Measurements from ENCODE around the gene RAE1. TPM values are rescaled to one million over a fixed set of nuclear protein-coding genes. Genes with fewer than 3 reads are reported as not detected.

RAE1 gene
- total and polyA plus RNA-seq, 2 experiments from 2014 or later, result 35.4 to 43.3 TPM

DNA sequence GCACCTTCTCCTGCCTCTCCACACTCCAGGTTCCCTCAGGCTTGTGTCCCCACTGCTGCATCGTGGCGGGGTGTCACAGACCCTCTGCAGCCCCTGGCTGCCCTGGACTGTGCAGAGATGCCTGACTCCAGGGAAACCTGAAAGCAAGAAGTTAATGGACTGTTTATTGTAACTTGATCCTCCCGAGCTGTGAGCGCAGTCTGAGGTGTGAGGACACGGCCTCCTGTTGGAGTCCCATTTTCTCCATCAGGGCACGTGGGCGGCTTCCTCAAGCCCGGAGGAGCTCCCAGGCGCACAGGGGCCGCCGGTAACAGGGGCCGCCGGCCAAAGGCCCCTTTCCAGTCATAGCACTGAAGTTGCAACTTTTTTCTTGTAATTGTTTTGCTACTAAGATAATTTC is 57.1 kb downstream of the RAE1 start (continued):
- TF ChIP-seq, protein P1, sequence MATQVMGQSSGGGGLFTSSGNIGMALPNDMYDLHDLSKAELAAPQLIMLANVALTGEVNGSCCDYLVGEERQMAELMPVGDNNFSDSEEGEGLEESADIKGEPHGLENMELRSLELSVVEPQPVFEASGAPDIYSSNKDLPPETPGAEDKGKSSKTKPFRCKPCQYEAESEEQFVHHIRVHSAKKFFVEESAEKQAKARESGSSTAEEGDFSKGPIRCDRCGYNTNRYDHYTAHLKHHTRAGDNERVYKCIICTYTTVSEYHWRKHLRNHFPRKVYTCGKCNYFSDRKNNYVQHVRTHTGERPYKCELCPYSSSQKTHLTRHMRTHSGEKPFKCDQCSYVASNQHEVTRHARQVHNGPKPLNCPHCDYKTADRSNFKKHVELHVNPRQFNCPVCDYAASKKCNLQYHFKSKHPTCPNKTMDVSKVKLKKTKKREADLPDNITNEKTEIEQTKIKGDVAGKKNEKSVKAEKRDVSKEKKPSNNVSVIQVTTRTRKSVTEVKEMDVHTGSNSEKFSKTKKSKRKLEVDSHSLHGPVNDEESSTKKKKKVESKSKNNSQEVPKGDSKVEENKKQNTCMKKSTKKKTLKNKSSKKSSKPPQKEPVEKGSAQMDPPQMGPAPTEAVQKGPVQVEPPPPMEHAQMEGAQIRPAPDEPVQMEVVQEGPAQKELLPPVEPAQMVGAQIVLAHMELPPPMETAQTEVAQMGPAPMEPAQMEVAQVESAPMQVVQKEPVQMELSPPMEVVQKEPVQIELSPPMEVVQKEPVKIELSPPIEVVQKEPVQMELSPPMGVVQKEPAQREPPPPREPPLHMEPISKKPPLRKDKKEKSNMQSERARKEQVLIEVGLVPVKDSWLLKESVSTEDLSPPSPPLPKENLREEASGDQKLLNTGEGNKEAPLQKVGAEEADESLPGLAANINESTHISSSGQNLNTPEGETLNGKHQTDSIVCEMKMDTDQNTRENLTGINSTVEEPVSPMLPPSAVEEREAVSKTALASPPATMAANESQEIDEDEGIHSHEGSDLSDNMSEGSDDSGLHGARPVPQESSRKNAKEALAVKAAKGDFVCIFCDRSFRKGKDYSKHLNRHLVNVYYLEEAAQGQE (IDR thresholded peaks at IDR 0.05; ENCODE audit: unreplicated experiment), result no peak
- no peak for TF ChIP-seq ZNF331 (CRISPR knock-in tag; IDR thresholded peaks at IDR 0.05; ENCODE audit: low read depth)
- TF ChIP-seq STAT1 (IDR thresholded peaks at IDR 0.05; ENCODE audit: unreplicated experiment), result no peak

DNA sequence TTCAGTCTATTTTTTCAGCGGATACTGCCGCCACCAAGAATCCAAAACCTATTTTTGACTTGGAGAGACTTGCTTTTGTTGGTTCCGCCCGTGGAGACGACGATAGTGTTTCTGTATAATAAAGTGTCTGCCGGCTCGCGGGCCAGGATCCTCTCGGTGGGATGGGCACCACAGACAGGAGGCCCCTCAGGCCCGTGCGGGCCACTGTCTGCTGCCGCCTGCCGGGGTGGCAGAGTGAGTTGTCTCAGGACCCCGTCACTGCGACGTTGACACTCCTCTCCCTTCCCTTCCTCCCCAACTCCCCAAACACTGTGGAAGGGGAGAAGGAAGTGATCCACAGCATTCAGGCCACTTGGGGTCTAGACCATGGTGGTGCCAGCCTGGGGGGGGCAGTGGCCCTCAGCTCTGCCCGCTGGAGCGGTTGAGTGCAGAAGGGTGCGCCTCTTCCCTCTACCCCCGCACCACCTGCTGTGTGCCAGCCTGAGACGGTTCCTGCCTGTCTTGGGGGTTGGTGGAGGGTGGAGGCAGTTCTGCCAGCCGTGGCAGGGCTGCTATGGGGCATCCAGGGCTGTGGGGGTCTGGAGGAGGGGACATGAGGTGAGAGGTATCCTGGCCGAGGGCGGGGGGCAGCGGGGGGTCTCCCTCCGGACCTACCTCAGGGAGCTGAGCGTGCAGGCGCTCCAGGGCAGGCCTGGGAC is 57.6 kb downstream of the RAE1 start:
- H3K36me3 Mint-ChIP-seq (ENCODE audit: low read depth), result peaks cover 30% of the 10 kb centered on the region; the same call in 2 of the 3 replicates
- H3K4me2 ChIP-seq, result no peak overlapping the region
- H3K36me3 ChIP-seq (ENCODE audit: insufficient read depth), result peaks cover 10% of the 10 kb centered on the region; the same call in 1 of the 2 replicates
- H3K27ac Mint-ChIP-seq, result no peak overlapping the region
- no peak overlapping the region for H2AFZ ChIP-seq
- H3K79me2 ChIP-seq (replicated peaks; ENCODE audit: insufficient read depth), result no peaks in the 10 kb centered on the region; the same call in 1 of the 2 replicates
- H3K9me3 Mint-ChIP-seq, result no peaks in the 10 kb centered on the region
- H3K4me3 ChIP-seq, result no peak overlapping the region
- H3K4me1 Mint-ChIP-seq, result no peaks in the 10 kb centered on the region
- no peaks in the 10 kb centered on the region for H3F3A ChIP-seq (replicated peaks; ENCODE audit: low read depth)
- H3K9me2 ChIP-seq (ENCODE audit: insufficient read depth), result no peaks in the 10 kb centered on the region
- H4K20me1 ChIP-seq (replicated peaks; ENCODE audit: insufficient read depth), result peaks cover 2% of the 10 kb centered on the region; the same call in 1 of the 2 replicates
- ATAC-seq (no peak), DNase-seq (ENCODE audit: low spot score) (no peak)
- H3K27me3 Mint-ChIP-seq (ENCODE audit: insufficient read depth, low read depth, poor library complexity), result peaks cover 6% of the 10 kb centered on the region
- H3K27me3 ChIP-seq (ENCODE audit: insufficient read depth), result no peaks in the 10 kb centered on the region
- no peaks in the 10 kb centered on the region for H3K4me1 ChIP-seq (ENCODE audit: insufficient read depth)
- no peak overlapping the region for H3K4me3 Mint-ChIP-seq
- no peak overlapping the region for H3K27ac ChIP-seq (ENCODE audit: low read depth)
- TF ChIP-seq NANOG (IDR thresholded peaks at IDR 0.05; ENCODE audit: borderline replicate concordance) (no peak), EZH2 (IDR thresholded peaks at IDR 0.05; ENCODE audit: low read depth, unreplicated experiment) (no peak), POLR2AphosphoS5 (IDR thresholded peaks at IDR 0.05; ENCODE audit: low read depth) (no peak), ZNF114 (CRISPR knock-in tag; IDR thresholded peaks at IDR 0.05) (no peak), EZH2phosphoT487 (IDR thresholded peaks at IDR 0.05; ENCODE audit: unreplicated experiment) (no peak), STAT1 (IDR thresholded peaks at IDR 0.05; ENCODE audit: unreplicated experiment) (no peak), CREB1 (CRISPR knock-in tag; IDR thresholded peaks at IDR 0.05; ENCODE audit: low read depth) (no peak), ZNF331 (CRISPR knock-in tag; IDR thresholded peaks at IDR 0.05; ENCODE audit: low read depth) (no peak)
- TF ChIP-seq, protein P2, sequence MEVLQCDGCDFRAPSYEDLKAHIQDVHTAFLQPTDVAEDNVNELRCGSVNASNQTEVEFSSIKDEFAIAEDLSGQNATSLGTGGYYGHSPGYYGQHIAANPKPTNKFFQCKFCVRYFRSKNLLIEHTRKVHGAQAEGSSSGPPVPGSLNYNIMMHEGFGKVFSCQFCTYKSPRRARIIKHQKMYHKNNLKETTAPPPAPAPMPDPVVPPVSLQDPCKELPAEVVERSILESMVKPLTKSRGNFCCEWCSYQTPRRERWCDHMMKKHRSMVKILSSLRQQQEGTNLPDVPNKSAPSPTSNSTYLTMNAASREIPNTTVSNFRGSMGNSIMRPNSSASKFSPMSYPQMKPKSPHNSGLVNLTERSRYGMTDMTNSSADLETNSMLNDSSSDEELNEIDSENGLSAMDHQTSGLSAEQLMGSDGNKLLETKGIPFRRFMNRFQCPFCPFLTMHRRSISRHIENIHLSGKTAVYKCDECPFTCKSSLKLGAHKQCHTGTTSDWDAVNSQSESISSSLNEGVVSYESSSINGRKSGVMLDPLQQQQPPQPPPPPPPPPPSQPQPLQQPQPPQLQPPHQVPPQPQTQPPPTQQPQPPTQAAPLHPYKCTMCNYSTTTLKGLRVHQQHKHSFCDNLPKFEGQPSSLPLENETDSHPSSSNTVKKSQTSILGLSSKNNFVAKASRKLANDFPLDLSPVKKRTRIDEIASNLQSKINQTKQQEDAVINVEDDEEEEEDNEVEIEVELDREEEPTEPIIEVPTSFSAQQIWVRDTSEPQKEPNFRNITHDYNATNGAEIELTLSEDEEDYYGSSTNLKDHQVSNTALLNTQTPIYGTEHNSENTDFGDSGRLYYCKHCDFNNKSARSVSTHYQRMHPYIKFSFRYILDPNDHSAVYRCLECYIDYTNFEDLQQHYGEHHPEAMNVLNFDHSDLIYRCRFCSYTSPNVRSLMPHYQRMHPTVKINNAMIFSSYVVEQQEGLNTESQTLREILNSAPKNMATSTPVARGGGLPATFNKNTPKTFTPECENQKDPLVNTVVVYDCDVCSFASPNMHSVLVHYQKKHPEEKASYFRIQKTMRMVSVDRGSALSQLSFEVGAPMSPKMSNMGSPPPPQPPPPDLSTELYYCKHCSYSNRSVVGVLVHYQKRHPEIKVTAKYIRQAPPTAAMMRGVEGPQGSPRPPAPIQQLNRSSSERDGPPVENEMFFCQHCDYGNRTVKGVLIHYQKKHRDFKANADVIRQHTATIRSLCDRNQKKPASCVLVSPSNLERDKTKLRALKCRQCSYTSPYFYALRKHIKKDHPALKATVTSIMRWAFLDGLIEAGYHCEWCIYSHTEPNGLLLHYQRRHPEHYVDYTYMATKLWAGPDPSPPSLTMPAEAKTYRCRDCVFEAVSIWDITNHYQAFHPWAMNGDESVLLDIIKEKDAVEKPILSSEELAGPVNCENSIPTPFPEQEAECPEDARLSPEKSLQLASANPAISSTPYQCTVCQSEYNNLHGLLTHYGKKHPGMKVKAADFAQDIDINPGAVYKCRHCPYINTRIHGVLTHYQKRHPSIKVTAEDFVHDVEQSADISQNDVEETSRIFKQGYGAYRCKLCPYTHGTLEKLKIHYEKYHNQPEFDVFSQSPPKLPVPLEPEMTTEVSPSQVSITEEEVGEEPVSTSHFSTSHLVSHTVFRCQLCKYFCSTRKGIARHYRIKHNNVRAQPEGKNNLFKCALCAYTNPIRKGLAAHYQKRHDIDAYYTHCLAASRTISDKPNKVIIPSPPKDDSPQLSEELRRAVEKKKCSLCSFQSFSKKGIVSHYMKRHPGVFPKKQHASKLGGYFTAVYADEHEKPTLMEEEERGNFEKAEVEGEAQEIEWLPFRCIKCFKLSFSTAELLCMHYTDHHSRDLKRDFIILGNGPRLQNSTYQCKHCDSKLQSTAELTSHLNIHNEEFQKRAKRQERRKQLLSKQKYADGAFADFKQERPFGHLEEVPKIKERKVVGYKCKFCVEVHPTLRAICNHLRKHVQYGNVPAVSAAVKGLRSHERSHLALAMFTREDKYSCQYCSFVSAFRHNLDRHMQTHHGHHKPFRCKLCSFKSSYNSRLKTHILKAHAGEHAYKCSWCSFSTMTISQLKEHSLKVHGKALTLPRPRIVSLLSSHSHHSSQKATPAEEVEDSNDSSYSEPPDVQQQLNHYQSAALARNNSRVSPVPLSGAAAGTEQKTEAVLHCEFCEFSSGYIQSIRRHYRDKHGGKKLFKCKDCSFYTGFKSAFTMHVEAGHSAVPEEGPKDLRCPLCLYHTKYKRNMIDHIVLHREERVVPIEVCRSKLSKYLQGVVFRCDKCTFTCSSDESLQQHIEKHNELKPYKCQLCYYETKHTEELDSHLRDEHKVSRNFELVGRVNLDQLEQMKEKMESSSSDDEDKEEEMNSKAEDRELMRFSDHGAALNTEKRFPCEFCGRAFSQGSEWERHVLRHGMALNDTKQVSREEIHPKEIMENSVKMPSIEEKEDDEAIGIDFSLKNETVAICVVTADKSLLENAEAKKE (CRISPR knock-in tag; IDR thresholded peaks at IDR 0.05), result no peak
- TF ChIP-seq, protein P3, sequence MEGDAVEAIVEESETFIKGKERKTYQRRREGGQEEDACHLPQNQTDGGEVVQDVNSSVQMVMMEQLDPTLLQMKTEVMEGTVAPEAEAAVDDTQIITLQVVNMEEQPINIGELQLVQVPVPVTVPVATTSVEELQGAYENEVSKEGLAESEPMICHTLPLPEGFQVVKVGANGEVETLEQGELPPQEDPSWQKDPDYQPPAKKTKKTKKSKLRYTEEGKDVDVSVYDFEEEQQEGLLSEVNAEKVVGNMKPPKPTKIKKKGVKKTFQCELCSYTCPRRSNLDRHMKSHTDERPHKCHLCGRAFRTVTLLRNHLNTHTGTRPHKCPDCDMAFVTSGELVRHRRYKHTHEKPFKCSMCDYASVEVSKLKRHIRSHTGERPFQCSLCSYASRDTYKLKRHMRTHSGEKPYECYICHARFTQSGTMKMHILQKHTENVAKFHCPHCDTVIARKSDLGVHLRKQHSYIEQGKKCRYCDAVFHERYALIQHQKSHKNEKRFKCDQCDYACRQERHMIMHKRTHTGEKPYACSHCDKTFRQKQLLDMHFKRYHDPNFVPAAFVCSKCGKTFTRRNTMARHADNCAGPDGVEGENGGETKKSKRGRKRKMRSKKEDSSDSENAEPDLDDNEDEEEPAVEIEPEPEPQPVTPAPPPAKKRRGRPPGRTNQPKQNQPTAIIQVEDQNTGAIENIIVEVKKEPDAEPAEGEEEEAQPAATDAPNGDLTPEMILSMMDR (conservative IDR thresholded peaks at IDR 0.05; ENCODE audit: low read depth in 2 of 2), result no peak
- TF ChIP-seq, protein P4, sequence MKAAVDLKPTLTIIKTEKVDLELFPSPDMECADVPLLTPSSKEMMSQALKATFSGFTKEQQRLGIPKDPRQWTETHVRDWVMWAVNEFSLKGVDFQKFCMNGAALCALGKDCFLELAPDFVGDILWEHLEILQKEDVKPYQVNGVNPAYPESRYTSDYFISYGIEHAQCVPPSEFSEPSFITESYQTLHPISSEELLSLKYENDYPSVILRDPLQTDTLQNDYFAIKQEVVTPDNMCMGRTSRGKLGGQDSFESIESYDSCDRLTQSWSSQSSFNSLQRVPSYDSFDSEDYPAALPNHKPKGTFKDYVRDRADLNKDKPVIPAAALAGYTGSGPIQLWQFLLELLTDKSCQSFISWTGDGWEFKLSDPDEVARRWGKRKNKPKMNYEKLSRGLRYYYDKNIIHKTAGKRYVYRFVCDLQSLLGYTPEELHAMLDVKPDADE (IDR thresholded peaks at IDR 0.05), result no peak
